OCI-LY7 (cell line): Measurements from ENCODE around the gene PLEKHG5.

Experiments
- CTCF ChIP-seq: fragments of 200-600 bp; sonication (generic); conservative IDR thresholded peaks from 2 replicates; pipeline ENCODE4 v1.5.1; 2014; ENCODE audit warnings: mild to moderate bottlenecking, antibody characterized with exemption, low read length, moderate library complexity, mixed read lengths
- EZH2phosphoT487 ChIP-seq: fragments of 200-600 bp; sonication (generic); IDR thresholded peaks from 2 replicates; pipeline ENCODE4 v1.6.1; 2018; ENCODE audit warnings: low read depth, borderline replicate concordance, mild to moderate bottlenecking, mixed run types, antibody characterized with exemption, low read length, moderate library complexity, mixed read lengths

DNA sequence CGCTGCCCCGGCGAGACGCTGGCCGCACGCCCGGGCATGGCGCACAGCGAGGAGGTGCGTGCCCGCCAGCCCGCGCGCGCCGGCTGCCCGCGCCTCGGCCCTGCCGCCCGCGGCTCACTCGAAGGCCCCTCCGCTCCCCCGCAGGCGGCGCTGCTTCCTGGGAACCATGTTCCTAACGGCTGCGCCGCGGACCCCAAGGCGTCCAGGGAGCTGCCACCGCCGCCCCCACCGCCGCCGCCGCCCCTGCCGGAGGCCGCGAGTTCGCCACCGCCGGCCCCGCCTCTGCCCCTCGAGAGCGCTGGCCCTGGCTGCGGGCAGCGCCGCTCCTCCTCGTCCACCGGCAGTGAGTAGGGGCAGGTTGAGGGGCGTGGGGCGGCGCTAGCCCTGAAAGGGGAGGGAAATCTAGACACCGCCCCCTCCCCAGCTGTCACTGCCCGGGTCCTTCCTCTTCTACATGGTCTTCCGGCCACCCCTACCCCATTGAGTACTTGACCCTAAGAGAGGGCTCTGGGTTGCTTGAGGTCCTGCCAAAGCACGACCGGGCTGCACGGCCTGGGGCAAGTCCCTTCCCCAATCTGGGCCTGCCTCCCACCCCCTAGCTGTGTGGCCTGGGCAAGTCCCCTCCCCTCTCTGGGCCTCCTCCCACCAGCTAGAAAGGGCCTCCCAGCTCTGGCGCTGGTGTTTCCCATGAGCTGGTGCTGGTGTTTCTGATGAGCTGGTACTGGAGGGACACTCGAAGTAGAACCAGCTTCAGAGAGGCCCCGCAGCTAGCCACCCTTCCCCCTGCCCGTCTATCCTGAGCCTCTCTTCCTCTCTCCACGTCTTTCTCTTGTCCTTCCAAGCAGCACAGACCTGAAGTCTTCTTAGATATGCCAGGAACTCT lies 42.5 kb downstream of the PLEKHG5 start:
- TF ChIP-seq CTCF (no peak), EZH2phosphoT487 (no peak)
